Body of pancreas (tissue), 4 donors: ENCODE results near the gene LRRC8A.

Experiments
- POLR2A ChIP-seq, 3 donors: fragments of 450-650 bp; IDR thresholded peaks; one replicate each; pipeline ENCODE4 v1.6.1; 2016; ENCODE audit warnings: antibody characterized with exemption in 3 of 3, mild to moderate bottlenecking in 2 of 3
- TF ChIP-seq, protein P1 (sequence below), 7 experiments: fragments of 450-650 bp in 4 of 7; fragments of 200-600 bp in 3 of 7; sonication (generic) in 3 of 7; IDR thresholded peaks; one replicate each; pipeline ENCODE4 v1.5.1; 2016 to 2019; ENCODE audit warnings: antibody characterized with exemption in 7 of 7

DNA sequence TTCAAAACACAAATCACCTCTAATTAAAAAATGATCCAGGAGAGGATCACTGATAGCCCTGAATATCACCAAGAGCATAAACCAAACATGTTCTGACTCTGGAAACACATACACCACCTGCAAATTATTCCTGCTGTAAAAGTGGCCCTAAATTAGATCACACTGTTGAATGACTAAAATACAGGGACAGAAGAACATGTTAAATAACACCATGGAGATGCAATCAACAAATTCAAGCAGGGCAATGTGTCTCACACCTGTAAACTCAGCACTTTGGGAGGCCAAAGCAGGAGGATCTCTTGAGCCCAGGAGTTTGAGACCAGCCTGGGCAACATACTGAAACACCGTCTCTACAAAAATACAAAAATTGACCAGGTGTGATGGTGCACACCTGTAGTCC lies 34.1 kb upstream of the LRRC8A start:
- TF ChIP-seq, protein P1, sequence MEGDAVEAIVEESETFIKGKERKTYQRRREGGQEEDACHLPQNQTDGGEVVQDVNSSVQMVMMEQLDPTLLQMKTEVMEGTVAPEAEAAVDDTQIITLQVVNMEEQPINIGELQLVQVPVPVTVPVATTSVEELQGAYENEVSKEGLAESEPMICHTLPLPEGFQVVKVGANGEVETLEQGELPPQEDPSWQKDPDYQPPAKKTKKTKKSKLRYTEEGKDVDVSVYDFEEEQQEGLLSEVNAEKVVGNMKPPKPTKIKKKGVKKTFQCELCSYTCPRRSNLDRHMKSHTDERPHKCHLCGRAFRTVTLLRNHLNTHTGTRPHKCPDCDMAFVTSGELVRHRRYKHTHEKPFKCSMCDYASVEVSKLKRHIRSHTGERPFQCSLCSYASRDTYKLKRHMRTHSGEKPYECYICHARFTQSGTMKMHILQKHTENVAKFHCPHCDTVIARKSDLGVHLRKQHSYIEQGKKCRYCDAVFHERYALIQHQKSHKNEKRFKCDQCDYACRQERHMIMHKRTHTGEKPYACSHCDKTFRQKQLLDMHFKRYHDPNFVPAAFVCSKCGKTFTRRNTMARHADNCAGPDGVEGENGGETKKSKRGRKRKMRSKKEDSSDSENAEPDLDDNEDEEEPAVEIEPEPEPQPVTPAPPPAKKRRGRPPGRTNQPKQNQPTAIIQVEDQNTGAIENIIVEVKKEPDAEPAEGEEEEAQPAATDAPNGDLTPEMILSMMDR (IDR thresholded peaks at IDR 0.05) = no peak
- TF ChIP-seq POLR2A (IDR thresholded peaks at IDR 0.05) = no peak
